ENCODE data around the gene THOC7.

THOC7 gene

GRCh38 chr3:63803911-63804310 lies 59.7 kb downstream of the THOC7 start:
- H3K9me3 ChIP-seq (ENCODE audit: insufficient read depth, low read depth, low read length): no peaks in the 10 kb centered on the region
- H3K4me1 ChIP-seq (ENCODE audit: insufficient read depth, low read length): no peaks in the 10 kb centered on the region
- no peak overlapping the region for H3K9ac ChIP-seq (ENCODE audit: low read depth, low read length)
- no peaks in the 10 kb centered on the region for H3K36me3 ChIP-seq (ENCODE audit: insufficient read depth, low read length)
- H3K4me3 ChIP-seq (ENCODE audit: low read length): no peak overlapping the region
- 92% methylated on average over 5 of the region's 5 CpGs for WGBS
- no peaks in the 10 kb centered on the region for H3K27me3 ChIP-seq (ENCODE audit: insufficient read depth, low read length)
- no peak overlapping the region for H3K27ac ChIP-seq (ENCODE audit: low read depth, low read length)

DNA sequence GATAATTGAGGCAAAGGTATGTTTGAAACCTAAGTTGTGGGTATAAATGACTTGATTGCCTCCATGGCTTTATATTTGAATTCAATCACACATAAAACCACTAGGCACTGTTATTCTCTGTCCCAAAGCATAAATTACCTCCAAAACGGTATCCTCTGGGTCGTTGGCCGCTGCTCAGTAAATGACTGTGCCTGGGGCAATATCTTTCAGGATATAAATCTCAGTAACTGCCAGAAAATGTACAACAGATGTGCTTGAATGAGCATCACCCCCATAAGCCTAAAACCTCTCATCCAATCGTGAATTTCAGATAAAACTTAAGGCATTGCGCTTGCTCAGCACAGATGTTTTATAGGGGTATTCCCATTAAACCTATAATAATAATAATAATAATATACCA lies 63.5 kb downstream of the THOC7 start:
- Histone ChIP-seq H3K27me3 (ENCODE audit: insufficient read depth, low read length) (no peaks in the 10 kb centered on the region), H3K4me1 (ENCODE audit: insufficient read depth, low read length) (no peaks in the 10 kb centered on the region), H3K4me3 (ENCODE audit: low read length) (no peak overlapping the region), H3K36me3 (ENCODE audit: insufficient read depth, low read length) (no peaks in the 10 kb centered on the region), H3K9ac (ENCODE audit: low read depth, low read length) (no peak overlapping the region), H3K9me3 (ENCODE audit: insufficient read depth, low read depth, low read length) (no peaks in the 10 kb centered on the region), H3K27ac (ENCODE audit: low read depth, low read length) (no peak overlapping the region)
- over 99% methylated on average over 4 of the region's 5 CpGs for WGBS

DNA sequence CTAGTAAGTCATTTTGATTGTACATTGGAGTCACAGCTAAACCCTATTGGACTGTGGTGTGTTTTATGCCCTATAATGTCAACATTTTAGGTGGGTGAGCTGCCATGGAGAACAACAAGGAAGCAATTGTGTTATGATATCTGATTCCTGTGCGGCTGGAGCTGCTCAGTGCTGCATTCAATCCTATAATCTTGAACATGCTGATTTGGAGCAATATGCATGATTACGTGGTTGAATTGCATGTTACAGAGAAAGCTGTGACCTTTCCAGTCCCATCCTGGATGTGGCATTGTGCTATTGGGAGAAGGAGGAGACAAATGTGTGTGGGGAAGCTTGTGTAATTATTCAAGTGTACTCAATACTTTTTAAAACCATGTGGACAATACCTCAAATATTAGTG lies 64.7 kb downstream of the THOC7 start:
- 93% methylated on average over 2 of the region's 2 CpGs for WGBS
- H3K4me3 ChIP-seq (ENCODE audit: low read length): no peak overlapping the region
- no peaks in the 10 kb centered on the region for H3K9me3 ChIP-seq (ENCODE audit: insufficient read depth, low read depth, low read length)
- H3K4me1 ChIP-seq (ENCODE audit: insufficient read depth, low read length): no peaks in the 10 kb centered on the region
- H3K36me3 ChIP-seq (ENCODE audit: insufficient read depth, low read length): no peaks in the 10 kb centered on the region
- no peaks in the 10 kb centered on the region for H3K27me3 ChIP-seq (ENCODE audit: insufficient read depth, low read length)
- no peak overlapping the region for H3K27ac ChIP-seq (ENCODE audit: low read depth, low read length)
- H3K9ac ChIP-seq (ENCODE audit: low read depth, low read length): no peak overlapping the region

DNA sequence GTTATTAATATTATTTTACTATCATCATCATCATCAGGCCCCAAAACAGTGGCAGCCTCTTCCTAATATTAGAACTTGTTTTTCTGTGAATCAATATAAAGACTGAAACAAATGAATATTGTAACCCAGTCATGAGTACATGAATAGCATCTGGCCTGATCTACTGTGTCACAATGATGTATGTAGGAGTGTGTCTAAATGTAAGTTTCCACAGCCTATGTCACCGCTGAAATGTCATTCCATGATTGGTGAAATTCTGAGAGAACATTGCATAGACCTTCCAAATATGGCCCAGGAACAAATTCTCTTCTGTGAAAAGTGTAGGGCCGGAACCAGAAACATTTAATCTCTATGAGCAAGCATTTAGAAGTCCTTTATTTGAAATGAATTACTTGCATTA lies 65.1 kb downstream of the THOC7 start:
- H3K9me3 ChIP-seq (ENCODE audit: insufficient read depth, low read depth, low read length): no peaks in the 10 kb centered on the region
- WGBS: 93% methylated on average over 2 of the region's 2 CpGs
- no peak overlapping the region for H3K27ac ChIP-seq (ENCODE audit: low read depth, low read length)
- H3K4me3 ChIP-seq (ENCODE audit: low read length): no peak overlapping the region
- H3K36me3 ChIP-seq (ENCODE audit: insufficient read depth, low read length): no peaks in the 10 kb centered on the region
- no peaks in the 10 kb centered on the region for H3K27me3 ChIP-seq (ENCODE audit: insufficient read depth, low read length)
- no peaks in the 10 kb centered on the region for H3K4me1 ChIP-seq (ENCODE audit: insufficient read depth, low read length)
- H3K9ac ChIP-seq (ENCODE audit: low read depth, low read length): no peak overlapping the region

DNA sequence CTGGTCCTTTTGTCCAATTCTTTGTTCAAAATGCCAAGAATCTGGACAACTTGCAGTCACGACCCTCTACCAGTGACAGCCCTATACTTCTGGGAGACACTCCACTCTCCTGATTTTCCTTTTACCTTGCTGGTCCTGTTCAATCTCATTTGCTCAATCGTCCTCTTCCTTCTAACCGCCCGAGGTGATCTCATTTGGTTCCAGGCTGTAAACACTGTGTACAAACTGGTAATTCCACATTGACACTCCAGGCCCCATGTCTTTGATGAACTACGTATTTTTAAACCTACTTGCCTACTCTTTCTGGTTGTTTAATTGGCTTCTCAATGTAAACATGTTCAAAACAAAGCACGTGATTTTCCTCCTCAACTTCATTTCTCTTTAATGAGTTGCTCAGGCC lies 68.2 kb downstream of the THOC7 start:
- Histone ChIP-seq H3K4me3 (ENCODE audit: low read length) (no peak overlapping the region), H3K9me3 (ENCODE audit: insufficient read depth, low read depth, low read length) (no peaks in the 10 kb centered on the region), H3K4me1 (ENCODE audit: insufficient read depth, low read length) (no peaks in the 10 kb centered on the region), H3K27me3 (ENCODE audit: insufficient read depth, low read length) (no peaks in the 10 kb centered on the region), H3K9ac (ENCODE audit: low read depth, low read length) (no peak overlapping the region), H3K27ac (ENCODE audit: low read depth, low read length) (no peak overlapping the region), H3K36me3 (ENCODE audit: insufficient read depth, low read length) (no peaks in the 10 kb centered on the region)
- WGBS: 89% methylated on average over 6 of the region's 6 CpGs

DNA sequence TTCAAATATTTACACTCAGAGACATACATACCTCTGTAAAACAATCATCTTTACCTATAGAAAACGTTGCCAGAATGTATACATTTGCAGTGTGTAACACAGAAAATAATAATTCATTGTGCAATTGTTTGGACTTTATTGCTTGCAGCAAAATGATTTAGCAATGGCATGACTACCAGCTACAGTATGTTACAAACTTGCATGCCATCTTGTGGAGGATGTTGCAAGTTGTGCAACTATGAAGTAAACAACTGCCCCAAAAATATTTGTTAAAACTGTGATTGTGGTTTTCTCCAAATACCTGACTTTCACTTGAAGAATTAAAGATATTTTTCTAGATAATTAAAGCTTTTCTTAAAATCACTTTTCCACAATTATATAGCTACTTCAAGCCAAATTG lies 71.6 kb downstream of the THOC7 start:
- 40% methylated on average over 1 of the region's 1 CpG for WGBS
- no peaks in the 10 kb centered on the region for H3K36me3 ChIP-seq (ENCODE audit: insufficient read depth, low read length)
- no peak overlapping the region for H3K4me3 ChIP-seq (ENCODE audit: low read length)
- H3K9ac ChIP-seq (ENCODE audit: low read depth, low read length): no peak overlapping the region
- no peaks in the 10 kb centered on the region for H3K27me3 ChIP-seq (ENCODE audit: insufficient read depth, low read length)
- no peaks in the 10 kb centered on the region for H3K4me1 ChIP-seq (ENCODE audit: insufficient read depth, low read length)
- H3K9me3 ChIP-seq (ENCODE audit: insufficient read depth, low read depth, low read length): no peaks in the 10 kb centered on the region
- no peak overlapping the region for H3K27ac ChIP-seq (ENCODE audit: low read depth, low read length)
